IMR-90 (cell line): ENCODE results near the gene C7orf57. TPM values are rescaled to one million over a fixed set of nuclear protein-coding genes. Genes with fewer than 3 reads are reported as not detected.

Source experiments
- ATAC-seq: fragments of 200-7000 bp; cut with Tn5 transposase; 2 replicates; pipeline ENCODE4 v1.9.1; 2020; ENCODE audit warnings: low read depth, mild to moderate bottlenecking, moderate library complexity
- BruUV-seq: library from RNA; stranded (reverse); fragments of 400-500 nt; replicated peaks from 2 replicates; lab custom pipeline; 2021; lab: Mats Ljungman, UMichigan
- CTCF ChIA-PET: fragments of 300-600 bp; formaldehyde crosslinking; extraction: SDS; loops from one replicate; lab custom pipeline; 2021; ENCODE audit warnings: antibody characterized with exemption; lab: Yijun Ruan, JAX
- POLR2A ChIA-PET: fragments of 300-600 bp; sonication (Branson Sonifier 250); formaldehyde crosslinking; loops from one replicate; lab custom pipeline; 2022; ENCODE audit warnings: antibody characterized with exemption; ENCODE audit not compliant: unreplicated experiment; lab: Charles Lee
- DNase-seq: peaks from one replicate; pipeline ENCODE4 v3.0.0; 2013
- H2AFZ ChIP-seq: replicated peaks from 2 replicates; pipeline ENCODE3; 2013; ENCODE audit warnings: low read length, mild to moderate bottlenecking; ENCODE audit not compliant: poor library complexity
- H2AK5ac ChIP-seq: 2 replicates; pipeline ENCODE4 v1.6.1; 2013; ENCODE audit warnings: low read depth, low read length, inconsistent platforms
- H2AK9ac ChIP-seq: replicated peaks from 2 replicates; pipeline ENCODE3; 2013; ENCODE audit warnings: mild to moderate bottlenecking, low read depth, low read length, moderate library complexity; ENCODE audit not compliant: poor library complexity
- H2BK120ac ChIP-seq: 2 replicates; pipeline ENCODE4 v1.6.1; 2013; ENCODE audit warnings: low read depth, low read length, inconsistent platforms
- H2BK15ac ChIP-seq: 3 replicates; pipeline ENCODE4 v1.6.1; 2013; ENCODE audit warnings: low read depth, low read length, inconsistent platforms
- H2BK20ac ChIP-seq: 2 replicates; pipeline ENCODE4 v1.6.1; 2013; ENCODE audit warnings: low read depth, mild to moderate bottlenecking, inconsistent platforms, low read length, moderate library complexity
- H2BK5ac ChIP-seq: 2 replicates; pipeline ENCODE4 v1.6.1; 2013; ENCODE audit warnings: mild to moderate bottlenecking, low read depth, low read length, inconsistent platforms; ENCODE audit not compliant: poor library complexity, severe bottlenecking
- H3K14ac ChIP-seq: replicated peaks from 2 replicates; pipeline ENCODE4 v1.6.1; 2013; ENCODE audit warnings: low read depth, low read length, inconsistent platforms
- H3K18ac ChIP-seq: 2 replicates; pipeline ENCODE4 v1.6.1; 2013; ENCODE audit warnings: low read depth, low read length, control low read depth
- H3K23ac ChIP-seq: 2 replicates; pipeline ENCODE4 v1.6.1; 2013; ENCODE audit warnings: low read depth, low read length, inconsistent platforms
- H3K27ac ChIP-seq: 2 replicates; pipeline ENCODE4 v1.5.1; 2013; ENCODE audit warnings: mild to moderate bottlenecking, control low read depth, low read length; ENCODE audit not compliant: insufficient read depth
- H3K27me3 ChIP-seq: 2 replicates; pipeline ENCODE4 v1.6.1; 2013; ENCODE audit warnings: low read length; ENCODE audit not compliant: control insufficient read depth, insufficient read depth
- H3K36me3 ChIP-seq: 2 replicates; pipeline ENCODE4 v1.6.1; 2013; ENCODE audit warnings: low read length, mixed read lengths; ENCODE audit not compliant: control insufficient read depth, insufficient read depth
- H3K4ac ChIP-seq: 2 replicates; pipeline ENCODE4 v1.6.1; 2013; ENCODE audit warnings: low read depth, low read length, inconsistent platforms
- H3K4me1 ChIP-seq: 2 replicates; pipeline ENCODE4 v1.6.1; 2013; ENCODE audit warnings: low read length, mixed read lengths; ENCODE audit not compliant: control insufficient read depth, insufficient read depth
- H3K4me2 ChIP-seq: 2 replicates; pipeline ENCODE4 v1.6.1; 2013; ENCODE audit warnings: low read depth, mild to moderate bottlenecking, control low read depth, low read length, moderate library complexity
- H3K4me3 ChIP-seq: 2 replicates; pipeline ENCODE4 v1.5.1; 2013; ENCODE audit warnings: low read depth, mild to moderate bottlenecking, control low read depth, low read length, moderate library complexity; ENCODE audit not compliant: insufficient read depth
- H3K56ac ChIP-seq: 2 replicates; pipeline ENCODE4 v1.6.1; 2013; ENCODE audit warnings: low read length, inconsistent platforms; ENCODE audit not compliant: insufficient read depth; ENCODE audit errors: extremely low read depth
- H3K79me1 ChIP-seq, 2 experiments: 2 replicates each; pipeline ENCODE4 v1.6.1; 2013; ENCODE audit warnings: low read length in 2 of 2, inconsistent platforms in 1 of 2, low read depth in 1 of 2
- H3K9ac ChIP-seq: 2 replicates; pipeline ENCODE4 v1.6.1; 2013; ENCODE audit warnings: low read depth, low read length, control low read depth
- H3K9me1 ChIP-seq: 2 replicates; pipeline ENCODE4 v1.6.1; 2013; ENCODE audit warnings: low read length, inconsistent platforms; ENCODE audit not compliant: insufficient read depth
- H3K9me3 ChIP-seq: 2 replicates; pipeline ENCODE4 v1.6.1; 2013; ENCODE audit warnings: low read length; ENCODE audit not compliant: control insufficient read depth, insufficient read depth
- H4K20me1 ChIP-seq: 2 replicates; pipeline ENCODE4 v1.6.1; 2013; ENCODE audit warnings: low read length, inconsistent platforms; ENCODE audit not compliant: insufficient read depth
- H4K5ac ChIP-seq: 2 replicates; pipeline ENCODE4 v1.6.1; 2013; ENCODE audit warnings: mild to moderate bottlenecking, low read depth, low read length, control low read depth
- H4K8ac ChIP-seq, 2 experiments: 2 replicates each; pipeline ENCODE4 v1.6.1; 2013; ENCODE audit warnings: low read depth in 2 of 2, low read length in 2 of 2, control low read depth in 1 of 2, inconsistent platforms in 1 of 2
- H4K91ac ChIP-seq: 2 replicates; pipeline ENCODE4 v1.6.1; 2013; ENCODE audit warnings: low read depth, low read length, inconsistent platforms; ENCODE audit not compliant: insufficient read depth
- BHLHE40 ChIP-seq: fragments of 150-350 bp; IDR thresholded peaks from 2 replicates; pipeline ENCODE4 v1.6.1; 2016; ENCODE audit warnings: mild to moderate bottlenecking, low read depth, low read length
- CEBPB ChIP-seq: IDR thresholded peaks from 2 replicates; pipeline ENCODE4 v1.6.1; 2012; ENCODE audit warnings: low read depth, low read length, improper control_type of control experiment
- CHD1 ChIP-seq: IDR thresholded peaks from 2 replicates; pipeline ENCODE4 v1.6.1; 2012; ENCODE audit warnings: low read depth, low read length, improper control_type of control experiment
- FOS ChIP-seq: fragments of 150-350 bp; IDR thresholded peaks from 2 replicates; pipeline ENCODE4 v1.6.1; 2016; ENCODE audit warnings: low read depth, low read length
- MAFK ChIP-seq: IDR thresholded peaks from 2 replicates; pipeline ENCODE4 v1.6.1; 2012; ENCODE audit warnings: low read depth, low read length, improper control_type of control experiment
- MAZ ChIP-seq: IDR thresholded peaks from 2 replicates; pipeline ENCODE4 v1.6.1; 2012; ENCODE audit warnings: low read depth, mild to moderate bottlenecking, low read length, improper control_type of control experiment, moderate library complexity, borderline replicate concordance
- MXI1 ChIP-seq: IDR thresholded peaks from 2 replicates; pipeline ENCODE4 v1.6.1; 2012; ENCODE audit warnings: low read depth, mild to moderate bottlenecking, low read length, moderate library complexity, borderline replicate concordance
- POLR2A ChIP-seq: IDR thresholded peaks from 2 replicates; pipeline ENCODE4 v1.6.1; 2012; ENCODE audit warnings: mild to moderate bottlenecking, low read depth, low read length
- RAD21 ChIP-seq: IDR thresholded peaks from 2 replicates; pipeline ENCODE4 v1.6.1; 2012; ENCODE audit warnings: low read length, improper control_type of control experiment
- RFX5 ChIP-seq: IDR thresholded peaks from 2 replicates; pipeline ENCODE4 v1.8.0; 2012; ENCODE audit warnings: low read depth, mild to moderate bottlenecking, low read length, moderate library complexity
- SMC3 ChIP-seq: fragments of 150-350 bp; IDR thresholded peaks from 2 replicates; pipeline ENCODE4 v1.6.1; 2016; ENCODE audit warnings: low read depth, mild to moderate bottlenecking, antibody characterized with exemption, low read length, moderate library complexity
- WGBS, 2 experiments: methylation state at CpG; one replicate each; pipeline versions ENCODE4 v1.1.5 to v1.1.7; 2013; ENCODE audit warnings: missing lambda C conversion rate in 2 of 2; ENCODE audit not compliant: insufficient read length in 1 of 2; ENCODE audit errors: extremely low coverage in 2 of 2; 5-methylcytosine and 5-hydroxymethylcytosine counted together
- dilution Hi-C: fragments of 300-500 bp; cut with HindIII; formaldehyde crosslinking; loops from one replicate; pipeline ENCODE4 v1.14.3; 2018; ENCODE audit warnings: low sequenced_read_pairs; ENCODE audit not compliant: unreplicated experiment
- in situ Hi-C: fragments of 300-500 bp; cut with MboI; formaldehyde crosslinking; loops from 3 replicates; pipeline ENCODE4 v1.14.3; 2019; ENCODE audit warnings: low sequenced_read_pairs, inconsistent platforms, mixed read lengths
- intact Hi-C: fragments of 100-400 bp; cut with micrococcal nuclease; formaldehyde crosslinking; loops from 2 replicates; pipeline ENCODE4 v1.10.0; 2022
- polyA plus RNA-seq, 3 experiments: library from polyadenylated mRNA; depleted of rRNA; stranded (reverse); fragments of >200 nt; gene quantifications; 2 replicates each; pipeline ENCODE4 v1.2.3, GENCODE V29; 2012; ENCODE audit warnings: low replicate concordance in 1 of 3
- total RNA-seq: library from RNA; depleted of rRNA; stranded (reverse); fragments of >200 nt; gene quantifications from 2 replicates; pipeline ENCODE4 v1.2.3, GENCODE V29; 2012
- TF ChIP-seq, protein P1 (sequence below): fragments of 150-350 bp; IDR thresholded peaks from 2 replicates; pipeline ENCODE4 v1.6.1; 2017; ENCODE audit warnings: mild to moderate bottlenecking, antibody characterized with exemption, low read length, low read depth
- TF ChIP-seq, protein P2 (sequence below): conservative IDR thresholded peaks from 2 replicates; pipeline ENCODE4 v1.5.1; 2012; ENCODE audit warnings: mild to moderate bottlenecking, low read depth, low read length, improper control_type of control experiment
- TF ChIP-seq, protein P3 (sequence below): fragments of 150-350 bp; IDR thresholded peaks from 2 replicates; pipeline ENCODE4 v1.6.1; 2016; ENCODE audit warnings: low read depth, mild to moderate bottlenecking, low read length, moderate library complexity, borderline replicate concordance

C7orf57 gene
- total and polyA plus RNA-seq, 2 of the 4 experiments (the other 2 are of a cell fraction): not detected

DNA sequence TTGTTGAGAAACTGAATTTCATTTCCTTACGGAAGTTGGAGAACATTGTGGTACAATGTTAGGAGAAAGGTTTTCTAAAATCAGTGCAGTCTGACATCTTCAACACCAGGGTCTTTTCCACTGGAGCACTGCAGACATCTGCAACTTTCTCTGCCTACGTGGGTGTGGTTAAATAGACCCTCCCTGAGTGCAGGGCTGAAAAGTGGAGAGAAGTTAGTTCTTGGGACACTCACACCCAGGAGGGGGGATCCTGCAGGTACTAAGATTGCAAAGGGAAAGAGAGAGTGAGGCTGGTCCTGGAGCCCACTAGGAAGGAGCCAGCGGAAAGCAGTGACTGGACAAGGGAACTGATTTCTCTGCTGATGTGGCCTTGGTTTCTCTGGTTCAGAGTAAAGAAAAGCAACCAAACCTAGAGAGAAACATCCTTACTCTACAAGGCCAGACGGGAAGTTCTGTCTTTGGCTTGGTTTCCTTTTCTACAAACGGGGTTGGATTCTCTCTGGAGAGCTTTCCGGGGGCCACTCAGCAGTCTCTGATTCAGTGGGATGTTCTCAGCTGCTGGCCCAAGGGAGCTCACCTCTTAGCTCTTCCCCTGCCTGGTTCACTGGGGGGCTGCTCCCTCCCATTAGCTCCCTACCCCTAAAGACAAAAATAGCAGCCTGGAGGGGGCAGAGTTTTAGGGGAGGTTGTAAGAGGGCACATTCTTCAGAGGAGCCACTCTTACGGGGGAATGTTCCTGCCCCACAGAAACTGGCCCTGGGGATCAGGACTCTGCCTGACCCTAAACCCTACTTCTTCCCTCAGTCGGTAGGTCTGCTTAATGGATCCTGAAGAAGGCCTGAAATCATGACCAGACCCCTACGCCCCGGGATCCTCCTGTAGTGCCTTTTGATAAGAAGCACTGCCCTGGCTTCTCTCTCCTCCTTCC lies 56.4 kb downstream of the C7orf57 start:
- no peak overlapping the region for H4K5ac ChIP-seq
- no peak overlapping the region for H3K23ac ChIP-seq
- no peaks in the 10 kb centered on the region for H4K20me1 ChIP-seq
- H3K27ac ChIP-seq: no peak overlapping the region
- no peak overlapping the region for H3K56ac ChIP-seq
- no peak overlapping the region for H3K18ac ChIP-seq
- H3K4me2 ChIP-seq: no peak overlapping the region
- H2AK5ac ChIP-seq: 0 out of 2 replicates have a peak overlapping the region, but pooled peaks have one; percentile 11
- H3K4me3 ChIP-seq: no peak overlapping the region
- H2BK120ac ChIP-seq: no peak overlapping the region
- peaks cover 31 to 51% of the 10 kb centered on the region in 2 experiments for H3K79me1 ChIP-seq
- ATAC-seq (no peak), DNase-seq (no peak)
- no peak overlapping the region for H2BK15ac ChIP-seq
- dilution Hi-C loops: no loop called here
- intact Hi-C loops: no loop called here
- H3K4ac ChIP-seq: no peak overlapping the region; the same call in 1 of the 2 replicates
- no peak overlapping the region for H2BK5ac ChIP-seq
- H3K27me3 ChIP-seq: no peaks in the 10 kb centered on the region
- no CpG with 5 or more reads among the region's 10 CpGs for WGBS, 2 experiments
- ChIA-PET CTCF (interaction anchor here (0.6 to 0.8 kb wide), 2 partner anchors 18 to 100 kb away, joined by 3 to 5 read pairs; no protein-coding TSS in a partner anchor), POLR2A (no interaction called here)
- no peak overlapping the region for H3K9ac ChIP-seq
- in situ Hi-C loops: loop anchor here (10.0 kb wide), 1 partner anchor 107 kb away; no protein-coding TSS in a partner anchor
- H3K36me3 ChIP-seq: peaks cover 20% of the 10 kb centered on the region
- H2AK9ac ChIP-seq: no peak overlapping the region
- no peaks in the 10 kb centered on the region for H3K9me3 ChIP-seq
- no peak overlapping the region for H2BK20ac ChIP-seq
- no peak overlapping the region for H4K8ac ChIP-seq
- BruUV-seq: no TSS peak
- no peak overlapping the region for H2AFZ ChIP-seq
- H3K14ac ChIP-seq: no peak overlapping the region
- peaks cover 24% of the 10 kb centered on the region for H3K9me1 ChIP-seq
- H4K91ac ChIP-seq: no peak overlapping the region
- peaks cover 22% of the 10 kb centered on the region for H3K4me1 ChIP-seq
- TF ChIP-seq MXI1: no peak
- TF ChIP-seq BHLHE40: no peak
- no peak for TF ChIP-seq RFX5
- no peak for TF ChIP-seq CHD1
- no peak for TF ChIP-seq RAD21
- TF ChIP-seq MAZ: no peak
- no peak; the same call in 1 of the 2 replicates for TF ChIP-seq POLR2A
- TF ChIP-seq, protein P1, sequence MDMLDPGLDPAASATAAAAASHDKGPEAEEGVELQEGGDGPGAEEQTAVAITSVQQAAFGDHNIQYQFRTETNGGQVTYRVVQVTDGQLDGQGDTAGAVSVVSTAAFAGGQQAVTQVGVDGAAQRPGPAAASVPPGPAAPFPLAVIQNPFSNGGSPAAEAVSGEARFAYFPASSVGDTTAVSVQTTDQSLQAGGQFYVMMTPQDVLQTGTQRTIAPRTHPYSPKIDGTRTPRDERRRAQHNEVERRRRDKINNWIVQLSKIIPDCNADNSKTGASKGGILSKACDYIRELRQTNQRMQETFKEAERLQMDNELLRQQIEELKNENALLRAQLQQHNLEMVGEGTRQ: no peak
- TF ChIP-seq, protein P2, sequence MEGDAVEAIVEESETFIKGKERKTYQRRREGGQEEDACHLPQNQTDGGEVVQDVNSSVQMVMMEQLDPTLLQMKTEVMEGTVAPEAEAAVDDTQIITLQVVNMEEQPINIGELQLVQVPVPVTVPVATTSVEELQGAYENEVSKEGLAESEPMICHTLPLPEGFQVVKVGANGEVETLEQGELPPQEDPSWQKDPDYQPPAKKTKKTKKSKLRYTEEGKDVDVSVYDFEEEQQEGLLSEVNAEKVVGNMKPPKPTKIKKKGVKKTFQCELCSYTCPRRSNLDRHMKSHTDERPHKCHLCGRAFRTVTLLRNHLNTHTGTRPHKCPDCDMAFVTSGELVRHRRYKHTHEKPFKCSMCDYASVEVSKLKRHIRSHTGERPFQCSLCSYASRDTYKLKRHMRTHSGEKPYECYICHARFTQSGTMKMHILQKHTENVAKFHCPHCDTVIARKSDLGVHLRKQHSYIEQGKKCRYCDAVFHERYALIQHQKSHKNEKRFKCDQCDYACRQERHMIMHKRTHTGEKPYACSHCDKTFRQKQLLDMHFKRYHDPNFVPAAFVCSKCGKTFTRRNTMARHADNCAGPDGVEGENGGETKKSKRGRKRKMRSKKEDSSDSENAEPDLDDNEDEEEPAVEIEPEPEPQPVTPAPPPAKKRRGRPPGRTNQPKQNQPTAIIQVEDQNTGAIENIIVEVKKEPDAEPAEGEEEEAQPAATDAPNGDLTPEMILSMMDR: no peak
- no peak for TF ChIP-seq MAFK
- TF ChIP-seq, protein P3, sequence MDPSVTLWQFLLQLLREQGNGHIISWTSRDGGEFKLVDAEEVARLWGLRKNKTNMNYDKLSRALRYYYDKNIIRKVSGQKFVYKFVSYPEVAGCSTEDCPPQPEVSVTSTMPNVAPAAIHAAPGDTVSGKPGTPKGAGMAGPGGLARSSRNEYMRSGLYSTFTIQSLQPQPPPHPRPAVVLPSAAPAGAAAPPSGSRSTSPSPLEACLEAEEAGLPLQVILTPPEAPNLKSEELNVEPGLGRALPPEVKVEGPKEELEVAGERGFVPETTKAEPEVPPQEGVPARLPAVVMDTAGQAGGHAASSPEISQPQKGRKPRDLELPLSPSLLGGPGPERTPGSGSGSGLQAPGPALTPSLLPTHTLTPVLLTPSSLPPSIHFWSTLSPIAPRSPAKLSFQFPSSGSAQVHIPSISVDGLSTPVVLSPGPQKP: no peak
- no peak for TF ChIP-seq FOS
- TF ChIP-seq SMC3: no peak
- TF ChIP-seq CEBPB: no peak
